ENCODE results near the gene FIGNL1. TPM values are rescaled to one million over a fixed set of nuclear protein-coding genes. Genes with fewer than 3 reads are reported as not detected.

The FIGNL1 gene
- total RNA-seq, 4 donors from 2014 or later = 4.5 to 14.0 (median 9.0) TPM

DNA sequence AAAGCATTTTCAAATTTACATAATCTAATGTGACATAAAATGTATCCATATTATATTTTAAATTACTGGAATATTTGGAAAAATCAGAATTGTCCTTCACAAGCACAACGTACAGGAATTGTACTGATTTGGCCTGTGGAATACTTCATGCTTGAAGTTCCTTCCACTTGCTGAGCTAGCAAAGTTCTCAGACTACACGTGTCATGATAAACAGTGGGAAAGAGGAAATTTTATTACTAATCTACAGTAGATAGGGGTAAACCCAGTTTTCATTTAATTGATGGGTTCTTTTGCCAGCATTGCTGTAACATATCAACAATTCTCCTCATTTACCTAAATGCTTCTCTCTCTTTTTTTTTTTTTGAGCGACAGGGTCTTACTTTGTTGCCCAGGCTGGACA lies 45.6 kb upstream of the FIGNL1 start:
- intact Hi-C loops (cut with DNase I; ENCODE audit: low total_unique reads) = no loop called here
- TF ChIP-seq POLR2A (IDR thresholded peaks at IDR 0.05) = no peak
- TF ChIP-seq, protein P1, sequence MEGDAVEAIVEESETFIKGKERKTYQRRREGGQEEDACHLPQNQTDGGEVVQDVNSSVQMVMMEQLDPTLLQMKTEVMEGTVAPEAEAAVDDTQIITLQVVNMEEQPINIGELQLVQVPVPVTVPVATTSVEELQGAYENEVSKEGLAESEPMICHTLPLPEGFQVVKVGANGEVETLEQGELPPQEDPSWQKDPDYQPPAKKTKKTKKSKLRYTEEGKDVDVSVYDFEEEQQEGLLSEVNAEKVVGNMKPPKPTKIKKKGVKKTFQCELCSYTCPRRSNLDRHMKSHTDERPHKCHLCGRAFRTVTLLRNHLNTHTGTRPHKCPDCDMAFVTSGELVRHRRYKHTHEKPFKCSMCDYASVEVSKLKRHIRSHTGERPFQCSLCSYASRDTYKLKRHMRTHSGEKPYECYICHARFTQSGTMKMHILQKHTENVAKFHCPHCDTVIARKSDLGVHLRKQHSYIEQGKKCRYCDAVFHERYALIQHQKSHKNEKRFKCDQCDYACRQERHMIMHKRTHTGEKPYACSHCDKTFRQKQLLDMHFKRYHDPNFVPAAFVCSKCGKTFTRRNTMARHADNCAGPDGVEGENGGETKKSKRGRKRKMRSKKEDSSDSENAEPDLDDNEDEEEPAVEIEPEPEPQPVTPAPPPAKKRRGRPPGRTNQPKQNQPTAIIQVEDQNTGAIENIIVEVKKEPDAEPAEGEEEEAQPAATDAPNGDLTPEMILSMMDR (IDR thresholded peaks at IDR 0.05) = no peak
- H3K4me3 ChIP-seq (ENCODE audit: low read depth, poor library complexity, severe bottlenecking) = no peak overlapping the region
- 84% methylated on average over 3 of the region's 3 CpGs for WGBS, 2 donors
- DNase-seq (ENCODE audit: low spot score in 2 of 2) = no peak

DNA sequence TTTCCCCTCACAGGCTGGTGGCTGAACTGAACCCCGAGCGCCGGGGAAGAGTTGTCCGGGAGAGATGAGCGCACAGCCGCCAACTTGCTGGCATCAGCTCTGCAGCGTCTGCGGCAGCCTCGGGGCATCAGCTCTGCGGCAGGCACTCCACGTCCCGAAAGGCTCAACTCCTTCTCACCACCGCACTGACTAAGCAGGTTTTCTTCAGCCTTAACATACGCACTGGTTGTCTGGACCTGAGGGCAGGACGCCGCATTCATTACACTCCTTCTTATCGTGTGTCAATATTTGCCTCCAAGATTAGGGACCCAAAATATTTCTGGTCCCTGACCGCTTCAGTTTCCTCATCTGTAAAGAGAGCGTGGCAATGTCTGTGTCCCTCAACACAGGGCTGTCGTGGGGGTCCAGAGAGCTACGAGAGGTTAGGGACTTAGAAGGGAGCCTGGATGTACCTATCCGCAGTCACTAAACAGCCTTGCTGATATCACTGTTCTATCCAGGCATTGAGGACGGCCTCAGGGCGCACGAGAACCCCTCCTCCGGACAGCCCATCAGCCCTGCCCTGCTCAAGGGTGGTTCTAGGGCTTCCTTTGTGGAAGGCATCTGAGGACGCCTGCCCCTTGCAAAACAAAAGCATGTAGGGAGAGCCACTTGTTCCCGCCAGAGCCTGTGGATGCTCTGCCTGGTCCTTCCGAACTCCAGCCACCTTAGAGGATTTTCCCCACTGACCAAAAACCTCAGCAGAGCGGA lies 42.8 kb upstream of the FIGNL1 start:
- intact Hi-C loops (cut with DNase I; ENCODE audit: low total_unique reads) = no loop called here
- no peak overlapping the region for H3K4me3 ChIP-seq (ENCODE audit: low read depth, poor library complexity, severe bottlenecking)
- WGBS, 2 donors = 90 to 92% methylated on average over 30 of the region's 30 CpGs
- DNase-seq (ENCODE audit: low spot score in 2 of 2) = peak in 1 of 2 donors; percentile 48
- TF ChIP-seq POLR2A (IDR thresholded peaks at IDR 0.05) = no peak
- TF ChIP-seq, protein P1 (IDR thresholded peaks at IDR 0.05) = no peak

DNA sequence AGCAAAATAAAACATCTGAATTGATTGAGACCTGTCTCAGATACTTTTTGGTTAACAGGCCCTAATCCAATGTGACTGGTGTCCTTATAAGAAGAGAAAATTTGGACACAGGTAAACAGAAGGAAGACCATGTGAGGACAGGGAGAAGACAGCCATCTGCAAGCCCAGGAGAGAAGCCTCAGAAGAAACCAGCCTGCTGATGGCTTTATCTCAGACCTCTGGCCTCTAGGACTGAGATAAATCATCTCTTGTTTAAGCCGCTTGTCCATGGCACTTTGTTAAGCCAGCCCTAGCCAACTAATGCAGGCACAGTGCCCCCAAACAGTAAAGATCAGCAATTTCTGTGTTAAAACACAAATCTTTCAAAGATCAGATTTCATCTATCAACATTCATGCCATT lies 41.8 kb upstream of the FIGNL1 start:
- WGBS, 2 donors = 88 to 95% methylated on average over 1 of the region's 1 CpG
- H3K4me3 ChIP-seq (ENCODE audit: low read depth, poor library complexity, severe bottlenecking) = no peak overlapping the region
- DNase-seq (ENCODE audit: low spot score in 2 of 2) = no peak
- TF ChIP-seq, protein P1 (IDR thresholded peaks at IDR 0.05) = no peak
- no peak for TF ChIP-seq POLR2A (IDR thresholded peaks at IDR 0.05)
- intact Hi-C loops (cut with DNase I; ENCODE audit: low total_unique reads) = no loop called here

DNA sequence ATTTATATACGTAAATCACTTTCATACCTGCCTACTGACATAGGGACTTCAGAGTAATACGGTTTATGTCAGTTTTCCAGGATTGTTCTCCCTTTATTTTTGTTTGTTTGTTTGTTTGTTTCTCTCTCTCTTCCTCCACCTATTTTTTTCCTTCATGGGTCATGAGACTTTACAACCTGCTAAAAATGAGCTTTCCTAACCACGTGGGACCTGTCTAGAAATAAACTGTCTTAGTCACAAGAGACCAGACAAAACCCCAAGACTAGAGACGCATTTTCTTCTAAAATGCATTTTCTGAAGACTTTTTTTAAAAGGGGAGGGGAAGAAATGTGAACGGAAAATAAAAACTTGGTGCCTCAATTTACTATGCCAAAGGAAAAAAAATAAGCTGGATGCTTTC lies 41.1 kb upstream of the FIGNL1 start:
- no peak overlapping the region for H3K4me3 ChIP-seq (ENCODE audit: low read depth, poor library complexity, severe bottlenecking)
- DNase-seq (ENCODE audit: low spot score in 2 of 2) = no peak
- intact Hi-C loops (cut with DNase I; ENCODE audit: low total_unique reads) = no loop called here
- TF ChIP-seq, protein P1 (IDR thresholded peaks at IDR 0.05) = no peak
- no peak for TF ChIP-seq POLR2A (IDR thresholded peaks at IDR 0.05)
- WGBS, 2 donors = 58 to 71% methylated on average over 5 of the region's 5 CpGs

DNA sequence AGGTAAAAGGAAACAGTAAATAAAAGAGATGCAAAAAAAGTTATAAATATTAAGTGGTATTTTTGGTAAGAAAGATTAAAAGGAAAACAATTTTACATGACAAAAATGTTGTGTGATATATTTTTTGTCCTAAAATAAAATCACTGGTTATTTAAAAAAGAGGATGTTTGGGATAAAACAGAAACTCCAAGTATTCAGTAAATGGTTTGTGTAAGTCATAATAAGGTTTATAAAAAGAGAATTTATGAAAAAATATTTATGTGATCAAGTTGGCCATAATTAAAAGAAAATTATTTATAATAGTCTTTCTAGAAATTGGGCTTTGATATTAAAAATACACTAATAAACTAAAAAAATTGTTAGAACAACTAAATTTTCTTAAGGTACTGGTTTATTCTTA lies 38.2 kb upstream of the FIGNL1 start:
- TF ChIP-seq POLR2A (IDR thresholded peaks at IDR 0.05) = no peak
- TF ChIP-seq, protein P1 (IDR thresholded peaks at IDR 0.05) = no peak
- H3K4me3 ChIP-seq (ENCODE audit: low read depth, poor library complexity, severe bottlenecking) = no peak overlapping the region
- DNase-seq (ENCODE audit: low spot score in 2 of 2) = no peak
- intact Hi-C loops (cut with DNase I; ENCODE audit: low total_unique reads) = no loop called here

DNA sequence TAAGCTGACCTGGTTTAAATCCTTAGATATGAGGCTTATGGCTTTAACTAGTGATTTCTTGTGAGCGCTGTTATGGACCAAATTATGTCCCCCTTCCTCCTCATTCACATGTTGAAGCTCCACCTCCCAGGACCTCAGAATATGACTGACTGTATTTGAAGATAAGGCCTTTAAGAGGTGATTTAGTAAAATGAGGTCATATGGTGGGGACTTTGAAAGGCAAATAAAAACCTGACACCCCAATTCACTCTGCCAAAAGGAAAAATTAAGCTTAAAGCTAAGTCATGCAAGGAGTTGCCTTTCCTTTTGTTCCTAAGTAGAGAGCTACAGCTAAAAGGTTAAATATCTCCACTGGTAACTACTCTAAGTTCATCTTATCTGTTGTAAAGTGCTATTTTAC lies 36.4 kb upstream of the FIGNL1 start:
- WGBS, 2 donors = 93 to 100% methylated on average over 1 of the region's 1 CpG
- TF ChIP-seq, protein P1 (IDR thresholded peaks at IDR 0.05) = no peak
- TF ChIP-seq POLR2A (IDR thresholded peaks at IDR 0.05) = no peak
- intact Hi-C loops (cut with DNase I; ENCODE audit: low total_unique reads) = no loop called here
- no peak for DNase-seq (ENCODE audit: low spot score in 2 of 2)
- no peak overlapping the region for H3K4me3 ChIP-seq (ENCODE audit: low read depth, poor library complexity, severe bottlenecking)

Data from lower leg skin (tissue), 4 donors.